ENCODE measurements around the gene AMFR.

Gene AMFR

DNA sequence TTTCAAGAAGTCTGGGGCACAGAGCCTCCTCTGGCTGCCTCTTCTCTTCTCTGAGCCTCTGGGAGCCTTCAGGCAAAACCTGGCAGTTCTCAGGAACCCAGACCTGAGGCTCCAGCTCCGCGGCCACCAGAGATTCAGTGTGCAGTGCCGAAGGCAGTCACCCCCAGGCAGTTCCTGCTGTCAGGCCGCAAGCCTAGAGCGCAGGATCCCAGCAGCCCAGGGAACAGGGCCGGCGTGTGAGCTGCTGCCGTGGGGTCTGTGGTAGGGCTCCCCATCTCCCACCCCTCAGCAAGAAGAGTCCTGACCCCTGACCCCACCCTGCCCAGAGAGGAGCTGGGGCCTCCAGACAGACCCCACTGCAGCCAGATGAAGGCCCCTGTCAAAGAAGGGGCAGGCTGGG lies 78.2 kb downstream of the AMFR start:
- DNase-seq (ENCODE audit: low spot score), result no peak

DNA sequence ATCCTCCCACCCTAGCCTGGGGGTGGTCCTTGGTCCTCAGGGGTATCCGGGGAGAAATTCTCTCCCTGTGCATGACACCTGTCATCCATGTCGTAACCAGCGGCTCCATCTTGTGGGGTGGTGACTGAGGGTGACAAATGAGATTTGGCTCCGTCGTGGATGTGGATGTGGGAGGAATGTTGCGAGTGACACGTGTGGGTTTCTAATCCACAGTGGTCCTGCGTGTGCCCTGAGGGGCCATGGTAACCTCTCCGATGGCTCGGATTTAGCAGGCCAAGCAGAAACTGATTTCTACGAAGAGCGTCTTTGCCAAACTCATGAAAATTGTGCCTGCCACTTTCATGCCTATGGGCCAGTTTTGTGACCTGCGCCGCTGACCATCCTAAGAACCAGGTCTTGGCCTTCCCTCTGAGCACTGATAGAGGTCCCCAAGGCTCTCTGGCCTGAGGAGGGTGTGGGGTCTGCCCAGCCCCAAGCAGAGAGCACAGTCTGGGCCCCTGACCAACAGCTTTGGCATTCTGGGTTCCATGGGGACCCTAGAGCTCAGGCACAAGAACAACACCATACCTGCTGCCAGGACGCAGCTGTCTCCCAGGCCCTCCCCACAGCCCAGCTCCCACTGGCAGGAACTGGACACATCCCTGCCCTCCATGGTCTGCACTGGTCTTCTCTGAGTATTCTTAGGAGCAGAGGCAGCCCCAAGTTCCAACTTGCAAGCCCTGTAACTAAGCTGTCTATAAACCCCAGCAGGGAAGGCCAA lies 79.0 kb downstream of the AMFR start:
- DNase-seq (ENCODE audit: low spot score), result no peak

DNA sequence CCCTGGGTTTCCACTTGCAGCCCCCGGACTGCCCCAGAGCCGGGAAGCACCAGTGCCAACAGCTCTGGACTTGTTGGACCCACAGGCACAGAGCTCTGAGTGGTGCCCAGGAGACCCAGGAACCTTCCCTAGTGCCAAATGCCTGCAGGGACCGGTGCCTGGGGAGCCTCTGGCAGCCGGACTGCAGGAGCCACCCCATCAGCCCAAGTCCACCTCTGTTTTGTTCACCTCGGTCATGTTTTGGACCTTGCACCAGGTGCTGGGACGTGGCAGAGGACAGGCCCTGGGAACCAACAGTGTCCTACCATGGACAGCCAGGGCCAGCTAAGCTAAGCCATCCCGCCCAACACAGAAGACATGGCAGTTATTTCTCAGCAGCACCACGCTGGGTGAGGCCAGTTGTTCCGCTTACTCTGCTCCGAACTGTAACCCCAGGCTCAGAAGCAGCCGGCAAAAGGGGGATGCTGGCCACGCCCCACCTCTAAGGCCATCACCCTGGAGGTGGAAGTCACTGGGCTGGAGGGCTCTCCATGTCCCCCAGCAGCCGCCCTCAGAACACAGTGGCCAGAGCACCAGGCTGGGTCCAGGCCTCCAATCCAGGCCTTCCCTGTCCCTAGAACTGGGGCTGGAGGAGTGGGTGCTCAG lies 79.8 kb downstream of the AMFR start:
- no peak for DNase-seq (ENCODE audit: low spot score)

DNA sequence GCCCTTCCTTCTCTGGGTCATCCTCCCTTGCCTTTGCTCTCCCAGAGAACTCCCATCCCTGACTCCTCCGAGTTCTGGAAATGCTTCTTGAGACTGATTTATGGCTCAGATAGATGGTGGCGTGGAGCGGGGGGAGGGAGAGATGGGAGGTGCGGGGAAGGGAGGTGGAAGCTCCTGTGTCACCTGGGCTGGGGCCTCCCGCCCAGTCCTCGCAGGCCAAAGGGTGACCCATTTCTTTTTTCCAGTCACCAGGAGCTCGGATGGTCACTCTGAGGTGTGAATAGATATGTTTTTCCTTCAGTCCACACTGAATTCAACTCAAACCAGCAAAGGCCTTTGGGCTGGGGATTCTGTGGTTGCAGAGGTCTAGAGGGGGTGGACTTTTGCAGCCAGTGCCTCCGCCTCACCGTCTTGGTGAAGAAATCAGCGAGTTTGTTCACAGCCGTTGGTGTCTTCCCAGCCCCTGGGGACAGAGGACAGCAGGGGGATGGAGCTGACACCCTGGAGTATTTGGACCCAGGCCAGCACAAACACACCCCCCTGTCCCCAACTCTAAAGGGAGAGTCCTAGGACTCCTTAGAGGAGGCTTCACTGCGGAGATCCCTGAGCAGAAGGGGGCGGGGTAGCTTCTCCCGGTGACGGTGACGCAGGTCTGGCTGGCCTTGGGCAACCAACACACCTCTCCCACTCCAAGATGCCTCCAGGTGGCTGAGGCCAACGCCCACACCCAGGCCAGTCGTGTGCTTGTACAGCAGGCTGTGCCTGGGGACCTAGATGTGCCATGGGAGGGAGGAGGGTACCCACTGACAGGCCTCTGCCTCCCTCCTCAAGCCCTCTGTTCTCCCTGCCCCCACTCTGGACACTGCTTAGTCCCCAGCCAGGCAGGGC lies 80.6 kb downstream of the AMFR start:
- DNase-seq (ENCODE audit: low spot score), result no peak

DNA sequence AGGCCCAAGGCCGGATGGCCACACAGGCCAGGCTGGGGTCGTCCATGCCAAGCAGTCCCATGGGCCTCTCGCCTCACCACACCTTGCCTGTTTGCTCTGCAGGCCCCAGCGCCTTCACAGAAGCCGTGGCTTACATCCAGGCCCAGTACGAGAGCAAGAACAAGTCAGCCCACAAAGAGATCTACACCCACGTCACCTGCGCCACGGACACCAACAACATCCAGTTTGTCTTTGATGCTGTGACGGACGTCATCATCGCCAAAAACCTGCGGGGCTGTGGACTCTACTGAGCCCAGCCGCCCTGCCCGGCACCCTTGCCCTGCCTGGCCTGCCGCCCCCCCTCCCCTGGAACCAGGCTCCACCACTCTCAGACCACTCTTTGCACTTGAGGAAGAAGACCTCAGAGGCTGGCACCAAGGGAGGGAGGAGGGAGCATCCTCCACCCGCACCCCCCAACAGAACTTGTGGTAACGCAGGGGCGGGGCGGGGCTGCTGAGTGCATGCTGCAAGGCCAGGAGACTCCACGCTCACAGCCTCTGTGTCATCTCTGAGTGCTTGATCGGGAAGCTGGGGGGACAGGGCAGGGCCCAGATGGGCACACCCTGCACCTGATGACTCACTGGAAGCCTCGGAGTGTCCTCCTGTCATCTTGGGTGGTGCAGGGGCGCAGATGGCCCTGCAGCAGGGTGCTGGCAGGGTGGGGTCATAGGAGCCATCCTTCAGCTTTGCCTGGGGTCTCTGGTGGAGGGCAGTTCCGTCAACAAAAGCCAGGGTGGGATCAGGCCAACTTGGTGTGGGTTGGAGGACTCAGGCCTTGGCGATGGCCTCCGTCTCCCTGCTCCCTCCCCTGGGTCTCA lies 81.5 kb downstream of the AMFR start:
- DNase-seq (ENCODE audit: low spot score), result no peak

DNA sequence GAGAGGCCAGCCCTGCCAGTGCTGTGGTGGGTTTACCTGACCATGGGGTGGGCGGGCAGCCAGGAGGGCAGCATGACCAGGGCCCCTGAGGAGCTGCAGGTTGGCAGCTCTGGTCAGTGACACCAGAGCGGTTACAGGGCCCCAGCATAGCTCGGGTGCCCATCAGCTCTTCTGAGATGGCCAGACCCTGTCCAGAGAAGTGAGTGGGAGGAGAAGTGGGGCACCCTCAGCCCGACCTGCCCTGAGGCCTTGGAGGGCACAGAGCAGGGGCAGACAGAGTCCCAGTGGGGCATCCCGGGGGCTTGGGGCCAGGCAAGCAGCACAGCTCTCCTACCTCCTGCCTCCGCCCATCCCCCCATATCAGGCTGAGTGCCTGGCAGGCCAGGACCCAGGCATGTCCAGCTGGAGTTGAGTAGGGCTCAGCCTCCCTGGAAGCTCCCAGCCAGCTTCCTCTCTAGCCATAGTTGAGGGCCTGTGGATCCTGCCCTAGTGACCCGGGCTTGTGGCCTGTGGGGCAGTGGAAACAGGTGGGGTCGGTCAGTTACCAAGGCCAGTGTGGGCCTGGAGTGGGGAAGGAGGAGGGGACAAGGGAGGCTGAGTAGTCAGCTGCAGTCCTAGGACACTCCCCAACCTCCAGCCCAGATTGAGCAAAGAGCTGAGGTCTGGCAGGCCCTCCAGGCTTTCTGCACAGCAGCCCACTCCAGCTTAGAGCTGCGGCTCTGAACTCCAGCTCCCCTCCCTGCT lies 83.5 kb downstream of the AMFR start:
- DNase-seq (ENCODE audit: low spot score), result no peak

DNA sequence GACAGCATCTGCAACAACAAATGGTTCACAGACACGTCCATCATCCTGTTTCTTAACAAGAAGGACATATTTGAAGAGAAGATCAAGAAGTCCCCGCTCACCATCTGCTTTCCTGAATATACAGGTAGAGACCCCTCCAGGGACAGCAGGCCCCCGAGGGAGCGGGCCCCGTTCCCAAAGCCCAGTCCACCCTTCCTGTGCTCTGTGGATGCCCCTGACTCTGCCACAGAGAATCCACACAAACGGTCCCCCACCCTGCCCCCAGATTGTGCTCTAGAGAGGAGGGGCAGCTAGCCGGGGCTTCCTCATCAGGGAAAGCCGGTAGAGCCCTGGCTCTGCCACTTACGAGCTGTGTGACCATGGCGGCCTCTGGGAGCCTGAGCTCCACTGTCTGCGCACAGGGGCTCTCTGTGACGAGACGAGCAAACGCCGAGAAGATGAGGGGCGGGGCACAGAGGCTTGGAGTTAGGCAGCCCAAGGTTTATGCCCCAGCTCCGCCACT lies 84.4 kb downstream of the AMFR start:
- no peak for DNase-seq (ENCODE audit: low spot score)

DNA sequence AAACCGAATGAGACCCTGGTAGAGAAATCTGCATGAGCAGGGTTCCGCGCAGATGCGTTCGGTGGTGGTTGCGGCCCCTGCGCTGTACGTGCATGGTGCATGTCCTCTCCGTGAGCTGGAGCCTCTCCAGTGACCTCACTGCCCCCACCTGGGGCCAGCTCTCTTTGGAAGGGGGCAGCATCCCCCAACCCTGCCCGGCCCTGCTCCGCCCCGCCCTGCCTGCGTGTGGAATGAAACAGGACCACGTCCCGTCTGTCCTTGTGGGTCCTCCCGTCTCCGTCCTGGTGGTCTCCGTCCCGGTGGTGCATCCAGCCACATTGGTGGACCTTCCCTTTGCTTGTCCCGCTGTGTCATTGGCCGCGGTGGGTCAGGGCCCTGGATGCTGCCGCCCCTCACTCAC lies 84.9 kb downstream of the AMFR start:
- DNase-seq (ENCODE audit: low spot score), result no peak

DNA sequence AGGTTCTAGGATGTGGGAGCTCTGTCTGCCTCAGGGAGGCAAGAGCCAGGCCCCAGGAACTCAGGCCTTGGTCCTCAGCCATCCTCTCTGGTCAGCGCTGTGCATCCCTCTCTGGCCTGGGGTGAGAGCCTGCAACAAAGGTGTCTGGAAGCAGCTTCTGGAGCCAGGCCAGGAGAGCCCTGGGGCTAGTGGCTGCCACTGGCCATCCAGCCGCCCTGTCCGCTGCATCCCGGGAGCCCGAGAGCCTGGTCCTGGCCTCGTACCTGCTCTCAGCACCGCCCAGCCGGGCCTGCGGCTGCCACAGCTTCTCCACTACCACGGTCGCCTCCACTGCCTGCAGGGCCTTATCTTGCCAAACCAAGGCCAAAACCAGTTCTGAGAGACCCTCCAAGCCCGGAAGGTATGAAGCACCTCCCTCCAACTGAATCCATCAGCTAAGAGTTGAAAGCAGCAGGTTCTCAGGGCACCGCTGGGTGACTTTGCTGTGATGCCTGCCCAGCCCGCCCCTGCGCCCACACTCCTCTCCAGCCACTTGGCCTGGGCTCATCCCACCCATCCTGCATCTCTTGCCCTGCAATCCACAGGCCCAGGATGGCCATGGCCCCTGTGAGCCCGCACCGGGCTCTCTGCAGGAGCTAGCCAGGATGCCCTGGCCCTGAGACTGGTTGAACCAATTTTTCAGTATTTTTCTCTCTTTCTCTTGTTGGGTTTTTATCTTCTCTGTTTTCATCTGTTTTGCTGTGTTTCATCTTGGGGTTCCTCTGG lies 85.7 kb downstream of the AMFR start:
- DNase-seq (ENCODE audit: low spot score), result no peak

DNA sequence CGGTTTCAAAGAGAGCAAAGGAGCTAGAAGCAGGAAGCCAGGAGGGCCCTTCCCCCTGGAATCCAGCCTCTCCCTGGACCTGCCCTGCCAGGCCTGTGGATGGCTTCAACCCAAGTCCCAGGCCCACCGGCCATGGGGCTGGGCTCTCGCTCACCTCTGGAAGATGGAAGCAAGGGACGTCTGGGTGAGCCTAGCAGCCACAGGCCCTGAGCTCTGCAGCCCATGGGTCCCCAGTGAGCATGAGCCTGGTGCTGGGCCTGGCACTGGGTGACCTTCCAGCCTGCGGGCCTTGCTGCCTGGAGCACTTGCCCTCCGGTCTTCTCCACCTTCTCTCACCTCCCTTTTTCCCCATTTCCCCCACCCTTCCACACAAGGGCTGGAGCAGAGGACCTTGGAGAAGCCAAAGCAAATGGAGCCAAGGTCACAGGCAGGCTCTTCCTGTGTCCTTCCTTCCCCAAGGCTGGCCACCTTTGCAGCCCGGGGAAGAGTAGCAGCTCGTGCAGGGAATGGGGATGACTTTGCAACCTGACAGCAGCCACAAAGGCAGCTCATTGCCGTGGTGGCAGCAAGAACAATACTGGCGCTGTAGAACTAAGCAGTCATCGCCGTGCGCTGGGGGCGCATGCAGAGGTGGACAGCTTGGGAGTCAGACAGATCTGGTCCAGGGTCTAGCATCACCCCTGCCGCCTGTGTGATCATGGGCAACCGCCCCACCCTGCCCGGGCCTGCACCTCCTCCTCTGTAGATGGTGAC lies 86.6 kb downstream of the AMFR start:
- DNase-seq (ENCODE audit: low spot score), result no peak

DNA sequence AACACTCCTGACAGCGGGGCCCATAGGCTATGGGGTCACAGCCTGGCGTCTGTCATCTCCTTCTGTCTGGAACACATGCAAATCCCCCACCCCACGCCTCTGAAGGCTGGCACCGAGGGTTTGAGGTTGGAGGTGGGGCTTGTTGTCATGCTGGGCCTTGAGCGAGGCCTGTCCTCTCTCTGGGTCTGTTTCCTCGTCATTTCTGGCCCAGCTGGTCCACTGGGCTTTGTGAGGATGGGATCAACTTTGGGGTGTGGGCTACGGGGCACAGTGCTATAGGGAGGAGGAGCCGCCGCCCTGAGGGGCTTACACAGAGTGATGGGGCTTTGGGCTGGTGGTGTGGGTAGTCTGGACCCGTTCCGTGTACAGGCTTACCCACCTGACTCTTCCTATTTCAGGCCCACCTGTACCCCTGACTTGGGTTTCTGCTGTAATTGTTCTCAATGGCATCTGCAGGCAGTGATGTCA lies 87.5 kb downstream of the AMFR start:
- no peak for DNase-seq (ENCODE audit: low spot score)

DNA sequence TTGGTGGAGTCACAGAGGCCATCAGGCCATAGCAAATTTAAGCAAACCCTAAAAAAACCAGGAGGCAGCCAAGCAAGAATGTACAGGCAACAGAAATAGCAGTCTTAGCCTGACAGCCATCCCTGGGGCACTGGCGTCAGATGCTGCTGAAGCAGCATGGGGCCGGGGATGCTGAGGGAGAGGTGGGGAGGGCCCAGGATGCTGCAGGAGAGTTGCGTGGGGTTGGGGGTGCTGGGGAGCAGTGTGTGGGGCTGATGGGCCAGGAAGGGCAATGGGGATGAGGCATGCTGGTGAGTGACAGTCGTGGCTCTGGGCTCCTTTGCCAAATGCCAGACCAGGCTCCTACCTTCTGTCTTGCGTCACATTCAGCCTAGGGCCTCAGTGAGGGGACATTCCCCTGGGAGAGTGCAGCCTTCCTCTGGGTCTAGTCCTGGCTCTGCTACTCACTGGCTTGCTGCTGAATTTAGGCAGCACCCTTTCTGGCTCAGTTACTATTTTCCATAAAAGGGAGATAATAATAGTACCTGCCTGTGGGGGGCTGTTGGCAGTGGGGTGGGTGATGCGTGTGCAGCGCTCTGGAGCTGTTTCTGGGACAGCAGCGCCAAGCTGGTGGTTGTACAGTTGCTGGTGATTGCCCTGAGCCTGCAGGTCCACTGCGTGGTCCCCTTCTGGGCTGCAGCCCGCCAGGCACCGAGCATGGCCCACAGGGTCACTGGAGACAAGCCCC lies 88.1 kb downstream of the AMFR start:
- no peak for DNase-seq (ENCODE audit: low spot score)

DNA sequence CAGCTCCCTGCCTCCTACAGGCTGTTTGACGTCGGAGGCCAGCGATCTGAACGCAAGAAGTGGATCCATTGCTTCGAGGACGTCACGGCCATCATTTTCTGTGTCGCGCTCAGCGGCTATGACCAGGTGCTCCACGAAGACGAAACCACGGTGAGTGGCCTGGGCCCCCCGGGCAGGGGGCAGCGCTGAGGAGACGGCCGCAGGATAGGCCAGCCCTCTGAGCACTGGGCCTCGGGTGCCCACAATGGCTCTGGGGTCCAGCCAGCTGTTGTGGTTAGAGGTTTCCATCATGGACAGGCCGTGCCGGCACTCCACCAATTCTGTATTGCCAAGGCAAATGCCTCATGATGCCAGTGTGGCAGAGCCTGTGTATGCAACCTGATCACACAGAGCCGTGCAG lies 88.6 kb downstream of the AMFR start:
- no peak for DNase-seq (ENCODE audit: low spot score)

DNA sequence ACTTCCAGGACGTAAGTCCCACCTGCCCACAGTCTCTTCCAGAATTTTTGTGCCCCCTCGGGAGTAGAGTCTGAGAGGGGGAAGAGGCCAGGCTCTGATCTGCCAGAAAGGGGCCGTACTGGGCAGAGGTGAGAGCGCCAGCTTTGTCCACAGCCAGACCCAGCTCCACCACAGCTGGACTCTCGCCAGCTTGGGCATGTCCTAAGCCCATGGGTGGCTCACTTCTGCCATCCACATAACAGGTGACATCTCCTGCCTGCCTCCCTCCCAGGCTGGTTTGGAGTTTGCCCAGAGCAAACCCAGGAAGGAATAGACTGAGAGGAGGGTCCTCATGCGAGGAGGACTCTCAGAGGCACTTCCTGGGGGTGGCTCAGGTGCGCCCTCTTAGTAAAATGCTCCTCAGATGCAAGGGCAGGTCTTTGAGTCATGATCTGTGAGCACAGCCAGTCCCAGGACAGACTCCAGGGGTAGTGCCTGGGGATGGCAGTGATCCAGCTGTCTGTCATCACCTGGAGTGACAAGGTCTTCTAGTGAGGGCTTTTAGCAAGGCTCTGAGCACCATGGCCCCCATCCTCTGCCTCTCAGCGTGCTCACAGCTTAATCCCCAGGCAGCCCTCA lies 89.2 kb downstream of the AMFR start:
- DNase-seq (ENCODE audit: low spot score), result no peak

DNA sequence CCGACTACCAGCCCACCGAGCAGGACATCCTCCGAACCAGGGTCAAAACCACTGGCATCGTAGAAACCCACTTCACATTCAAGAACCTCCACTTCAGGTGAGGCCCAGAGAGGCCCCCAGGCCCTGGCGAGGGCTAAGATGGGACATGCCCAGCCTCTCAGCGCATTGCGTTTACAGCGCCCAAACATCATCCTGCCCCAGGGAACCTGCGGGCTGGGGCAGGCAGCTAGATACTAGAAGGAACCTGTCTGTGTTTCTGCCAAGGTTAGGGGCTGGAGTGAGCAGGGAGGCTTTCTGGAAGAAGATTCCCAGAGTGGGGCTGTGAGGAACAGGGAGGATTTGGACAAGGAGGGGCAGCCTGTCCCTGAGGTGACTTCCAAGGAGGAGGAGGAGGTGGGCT lies 90.6 kb downstream of the AMFR start:
- DNase-seq (ENCODE audit: low spot score), result no peak

DNA sequence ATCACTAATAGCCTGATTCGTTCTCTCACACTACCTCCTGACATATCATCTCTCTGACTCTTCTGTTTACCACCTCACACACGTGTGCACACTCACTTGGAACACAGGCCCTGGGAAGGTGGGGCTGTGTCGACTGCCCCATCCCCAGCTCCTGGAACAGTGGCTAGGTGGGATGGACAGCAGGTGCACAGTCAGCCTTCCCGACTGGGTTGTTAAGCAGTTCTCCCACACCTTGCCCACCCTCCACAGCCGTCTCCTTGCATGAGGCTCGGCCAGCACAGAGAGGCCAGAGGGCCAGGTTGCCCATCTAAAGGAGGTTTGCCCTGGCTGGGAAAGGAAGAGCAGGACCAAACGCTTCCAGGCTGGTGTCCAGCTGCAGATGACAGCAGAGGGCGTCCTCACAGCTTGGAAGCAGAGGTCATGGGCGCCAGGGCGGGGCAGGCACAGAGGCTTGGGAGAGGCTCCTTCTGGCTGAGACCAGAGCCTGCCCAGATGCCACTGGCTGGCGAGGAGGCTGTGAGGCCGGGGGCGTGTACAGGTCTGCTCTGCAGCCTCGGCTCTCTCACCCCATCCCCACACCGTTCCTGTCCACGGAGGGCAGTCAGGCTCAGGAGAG lies 92.8 kb downstream of the AMFR start:
- DNase-seq (ENCODE audit: low spot score), result no peak

DNA sequence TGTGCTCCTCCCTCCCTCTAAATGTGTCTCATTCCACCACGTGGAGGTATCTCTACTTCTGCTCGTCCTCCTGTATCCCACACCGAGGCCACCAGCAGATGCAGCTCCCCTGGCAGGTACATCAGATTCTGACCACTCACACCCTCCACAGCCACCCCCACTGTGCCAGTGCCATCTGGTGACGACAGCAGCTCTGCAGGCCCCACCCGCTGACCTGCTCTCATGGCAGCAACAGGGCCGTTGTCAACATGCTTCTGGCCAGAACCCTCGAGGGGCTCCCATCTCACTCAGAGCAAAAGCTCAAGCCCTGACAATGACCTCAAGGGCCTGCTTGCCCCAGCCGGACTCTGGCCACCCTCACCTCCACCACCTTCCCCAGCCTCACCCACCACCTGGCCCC lies 93.4 kb downstream of the AMFR start:
- DNase-seq (ENCODE audit: low spot score), result no peak

DNA sequence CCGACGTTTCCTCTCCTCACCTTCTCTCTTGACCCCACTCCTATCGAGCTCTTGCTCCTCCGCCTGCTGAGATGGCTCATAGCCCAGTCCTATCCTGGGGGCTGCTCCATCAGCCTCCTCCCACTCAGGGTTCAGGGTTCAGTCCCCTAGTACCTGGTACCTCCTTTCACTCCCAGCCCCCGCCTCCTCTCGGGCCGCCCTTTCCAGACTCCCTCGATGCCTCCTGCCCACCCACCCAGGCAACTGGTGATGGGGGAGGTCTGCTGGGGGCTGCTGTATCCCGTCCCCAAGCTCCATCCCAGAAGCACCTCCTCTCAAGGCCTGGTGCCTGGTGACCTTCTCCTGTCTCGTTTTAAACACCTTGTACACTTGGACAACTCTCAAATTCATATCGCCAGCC lies 93.9 kb downstream of the AMFR start:
- DNase-seq (ENCODE audit: low spot score), result no peak
